ENCODE measurements around the gene OR10T2.
"Not testable (repeated sequence)": the region's sequence is repeated elsewhere in the genome, so short reads cannot be mapped to it uniquely, and the experiment has no call there.

The OR10T2 gene

DNA sequence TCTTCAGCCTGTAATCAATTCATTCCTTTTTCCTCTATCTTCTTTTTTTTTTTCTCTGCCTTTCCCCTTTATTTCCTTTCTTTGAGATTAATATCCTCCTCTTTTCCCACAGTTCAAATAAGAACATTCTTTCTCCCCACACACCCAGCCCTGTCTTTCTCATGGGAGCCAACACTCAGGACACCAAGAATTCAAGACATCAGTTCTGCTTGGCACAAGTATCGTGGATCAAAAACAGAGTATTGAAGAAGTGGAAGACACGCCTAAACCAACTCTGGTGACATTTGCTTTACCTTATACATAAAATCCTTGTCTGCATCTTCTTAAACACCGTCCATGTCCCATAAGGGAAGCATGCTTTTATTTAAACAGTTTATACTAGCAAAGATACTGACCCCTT lies 42.6 kb downstream of the OR10T2 start:
- no peak for DNase-seq (ENCODE audit: low read depth in 2 of 2)

DNA sequence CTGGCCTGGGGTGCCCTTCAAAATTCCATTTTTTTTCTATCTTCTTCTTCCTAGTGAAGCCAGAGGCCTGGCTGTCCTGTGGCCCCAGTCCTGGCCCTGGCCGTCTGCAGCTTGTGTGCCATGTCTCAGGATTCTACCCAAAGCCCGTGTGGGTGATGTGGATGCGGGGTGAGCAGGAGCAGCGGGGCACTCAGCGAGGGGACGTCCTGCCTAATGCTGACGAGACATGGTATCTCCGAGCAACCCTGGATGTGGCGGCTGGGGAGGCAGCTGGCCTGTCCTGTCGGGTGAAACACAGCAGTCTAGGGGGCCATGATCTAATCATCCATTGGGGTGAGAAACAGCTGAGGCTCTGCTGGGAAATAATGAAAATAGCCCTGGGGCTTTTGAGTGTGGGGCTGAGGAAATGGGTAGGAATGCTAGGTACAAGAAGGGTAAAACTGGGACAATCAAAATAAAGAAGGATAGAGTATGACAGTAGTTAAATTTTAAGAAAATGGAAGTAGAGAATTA lies 43.4 kb downstream of the OR10T2 start:
- no peak for DNase-seq (ENCODE audit: low read depth in 2 of 2)

DNA sequence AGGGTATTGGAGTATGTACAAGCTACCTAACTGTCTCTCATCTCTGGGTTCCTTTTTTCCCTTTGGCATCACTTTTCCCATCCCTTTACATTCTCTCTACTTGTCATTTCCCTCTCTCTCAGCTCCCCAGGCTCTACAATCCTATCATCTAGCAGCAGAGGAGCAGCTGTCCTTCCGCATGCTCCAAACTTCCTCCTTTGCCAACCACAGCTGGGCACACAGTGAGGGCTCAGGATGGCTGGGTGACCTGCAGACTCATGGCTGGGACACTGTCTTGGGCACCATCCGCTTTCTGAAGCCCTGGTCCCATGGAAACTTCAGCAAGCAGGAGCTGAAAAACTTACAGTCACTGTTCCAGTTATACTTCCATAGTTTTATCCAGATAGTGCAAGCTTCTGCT lies 45.0 kb downstream of the OR10T2 start:
- DNase-seq (ENCODE audit: low read depth in 2 of 2) = no peak

DNA sequence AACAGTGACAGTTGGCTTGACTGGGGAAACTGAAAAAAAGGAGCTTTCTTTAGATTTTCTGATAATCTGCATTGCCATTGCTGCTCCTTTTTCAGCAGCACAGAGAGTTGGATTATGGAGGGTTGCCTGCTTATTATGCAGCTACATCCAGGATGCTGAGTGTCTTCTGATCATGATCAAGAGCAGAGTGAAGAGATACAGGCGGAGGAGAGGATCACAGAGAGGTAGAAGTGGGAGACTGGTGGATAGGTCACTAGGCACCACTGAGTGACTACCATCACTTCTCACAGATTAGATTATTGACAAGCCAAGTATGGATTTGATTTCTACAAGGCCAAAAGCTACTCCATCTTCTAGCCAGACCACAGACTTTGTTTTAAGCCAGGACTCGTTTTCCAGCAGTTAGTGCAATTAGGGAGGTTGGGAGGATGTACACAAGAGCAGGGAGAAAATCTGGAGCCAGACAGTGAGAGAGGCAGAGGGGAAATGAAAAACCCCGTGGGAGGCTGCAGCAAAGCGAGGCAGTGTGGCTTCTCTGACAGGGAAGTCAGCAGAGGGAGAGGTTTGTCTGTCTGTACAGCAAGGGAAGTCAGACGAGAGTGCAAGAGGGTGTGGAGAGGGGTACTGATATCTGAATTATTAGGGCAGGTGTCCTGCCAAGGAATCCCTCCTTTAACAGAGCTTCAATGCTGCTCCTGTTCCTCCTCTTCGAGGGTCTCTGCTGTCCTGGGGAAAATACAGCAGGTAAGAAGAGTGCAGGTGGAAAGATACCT lies 45.8 kb downstream of the OR10T2 start, which contains the start of gene CD1E:
CD1E (plus strand) TSS at position 592 of the 773 bp plus-strand sequence; CDS start at position 687, 95 bp downstream.
- DNase-seq (ENCODE audit: low read depth in 2 of 2) = no peak

DNA sequence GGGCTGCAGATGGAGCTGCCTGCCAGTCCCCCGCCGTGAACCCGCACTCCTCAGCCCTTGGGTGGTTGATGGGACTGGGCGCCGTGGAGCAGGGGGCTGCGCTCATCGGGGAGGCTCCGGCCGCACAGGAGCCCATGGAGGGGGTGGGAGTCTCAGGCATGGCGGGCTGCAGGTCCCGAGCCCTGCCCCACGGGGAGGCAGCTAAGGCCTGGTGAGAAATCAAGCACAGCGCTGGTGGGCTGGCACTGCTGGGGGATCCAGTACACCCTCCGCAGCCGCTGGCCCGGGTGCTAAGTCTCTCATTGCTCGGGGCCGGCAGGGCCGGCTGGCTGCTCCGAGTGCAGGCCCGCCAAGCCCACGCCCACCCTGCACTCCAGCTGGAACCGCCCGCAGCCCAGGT lies 50.3 kb downstream of the OR10T2 start:
- not testable (repeated sequence) for DNase-seq (ENCODE audit: low read depth in 2 of 2)
